Astrocyte of the cerebellum (primary cell): ENCODE measurements around the gene BLCAP.

Source experiments
- DNase-seq: peaks from one replicate; pipeline ENCODE4 v3.0.0-alpha.2; 2011; ENCODE audit warnings: low read depth
- H3K4me3 ChIP-seq: 2 replicates; pipeline ENCODE4 v1.5.1; 2011; ENCODE audit warnings: mild to moderate bottlenecking, low read depth, low read length, moderate library complexity
- CTCF ChIP-seq: IDR thresholded peaks from 2 replicates; pipeline ENCODE4 v1.5.1; 2012; ENCODE audit warnings: low read length, low read depth, moderate library complexity, mild to moderate bottlenecking; ENCODE audit errors: missing control alignments
- in situ Hi-C: cut with HindIII; loops from 2 replicates; pipeline ENCODE4 v1.10.0; 2017; ENCODE audit warnings: low sequenced_read_pairs

Gene BLCAP

DNA sequence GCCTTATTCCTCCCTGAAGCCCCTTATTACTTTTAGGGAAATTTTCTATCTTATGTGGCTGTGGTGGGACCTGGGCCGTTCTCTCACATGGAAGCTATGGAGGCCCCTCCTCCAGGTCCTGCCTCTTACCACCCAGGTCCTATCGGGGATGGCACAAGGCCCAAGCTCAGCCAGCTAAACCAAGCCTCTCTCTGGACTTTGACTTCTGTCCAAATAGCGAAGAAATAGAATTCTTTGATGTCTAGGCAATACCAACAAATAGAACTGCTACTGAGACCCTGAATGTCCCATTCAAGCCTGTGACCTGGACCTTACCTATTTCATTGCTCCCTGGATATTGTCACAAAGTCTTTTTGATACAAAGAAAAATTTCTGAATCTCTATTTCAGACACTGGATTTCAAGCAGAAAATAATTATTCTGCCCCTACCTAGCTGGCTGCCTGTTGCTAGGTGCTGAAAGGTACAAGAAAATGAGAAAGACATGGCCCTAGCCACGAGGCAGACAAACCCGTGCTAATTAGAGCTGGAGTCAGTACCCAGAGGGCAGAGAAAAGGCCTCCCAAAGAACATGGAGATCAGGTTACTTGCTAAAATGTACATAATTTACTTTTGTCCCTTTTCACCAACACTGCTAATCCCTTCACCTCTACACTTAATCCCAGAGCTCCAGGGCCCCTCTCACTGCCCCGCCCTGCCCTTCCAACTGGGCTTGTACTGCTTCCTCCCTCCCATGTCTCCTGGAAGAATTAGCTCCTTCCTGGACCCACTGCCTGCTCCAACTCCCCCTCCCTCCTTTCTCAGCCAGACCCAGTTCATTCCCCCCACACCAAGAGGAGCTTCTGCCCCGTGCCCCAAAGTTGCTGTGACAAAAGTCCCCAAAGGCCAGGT lies 22.2 kb downstream of the BLCAP start:
- in situ Hi-C loops, result no loop called here
- no peak overlapping the region for H3K4me3 ChIP-seq
- DNase-seq, result no peak
- TF ChIP-seq CTCF, result no peak

DNA sequence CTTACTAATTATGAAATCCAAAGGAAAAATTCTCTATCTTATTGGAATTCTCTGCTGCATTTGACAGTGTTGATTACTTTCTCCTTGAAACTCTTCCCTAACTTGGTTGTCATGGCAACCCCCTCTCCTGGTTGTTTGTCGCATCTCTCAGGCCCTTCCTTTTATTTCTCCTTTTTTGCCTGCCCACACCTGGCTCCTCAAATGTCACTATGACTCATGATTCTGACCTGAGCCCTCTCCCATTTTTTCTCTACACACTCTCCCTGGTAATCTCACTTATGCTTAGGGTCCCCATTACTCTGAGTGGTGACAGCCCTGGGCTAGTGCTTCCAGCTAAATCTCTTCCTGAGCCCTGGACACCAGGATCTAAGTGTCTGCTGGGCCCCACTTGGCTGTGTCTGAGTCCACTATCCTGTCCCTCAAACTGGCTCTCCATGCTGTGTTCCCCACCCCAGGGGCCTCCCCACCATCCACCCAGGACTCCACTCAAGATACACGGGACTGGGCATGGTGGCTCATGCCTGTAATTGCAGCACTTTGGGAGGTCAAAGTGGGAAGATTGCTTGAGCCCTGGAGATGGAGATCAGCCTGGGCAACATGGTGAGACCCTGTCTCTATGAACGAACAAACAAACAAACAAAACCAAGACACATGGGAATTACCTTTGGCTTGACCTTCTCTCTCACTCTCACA lies 23.1 kb downstream of the BLCAP start:
- in situ Hi-C loops, result no loop called here
- no peak for TF ChIP-seq CTCF

GRCh38 chr20:37503256-37503927 lies 24.3 kb downstream of the BLCAP start:
- in situ Hi-C loops, result no loop called here
- no peak for TF ChIP-seq CTCF
- no peak for DNase-seq
- H3K4me3 ChIP-seq, result no peak overlapping the region

More for the DNA sequence above, 23.1 kb downstream of the BLCAP start:
- no peak overlapping the region for H3K4me3 ChIP-seq
- no peak for DNase-seq

GRCh38 chr20:37502654-37503053 lies 25.0 kb downstream of the BLCAP start:
- DNase-seq, result no peak
- H3K4me3 ChIP-seq, result no peak overlapping the region
- no peak for TF ChIP-seq CTCF
- in situ Hi-C loops, result no loop called here

GRCh38 chr20:37501940-37502339 lies 25.7 kb downstream of the BLCAP start:
- H3K4me3 ChIP-seq, result no peak overlapping the region
- in situ Hi-C loops, result no loop called here
- no peak for DNase-seq
- no peak for TF ChIP-seq CTCF

DNA sequence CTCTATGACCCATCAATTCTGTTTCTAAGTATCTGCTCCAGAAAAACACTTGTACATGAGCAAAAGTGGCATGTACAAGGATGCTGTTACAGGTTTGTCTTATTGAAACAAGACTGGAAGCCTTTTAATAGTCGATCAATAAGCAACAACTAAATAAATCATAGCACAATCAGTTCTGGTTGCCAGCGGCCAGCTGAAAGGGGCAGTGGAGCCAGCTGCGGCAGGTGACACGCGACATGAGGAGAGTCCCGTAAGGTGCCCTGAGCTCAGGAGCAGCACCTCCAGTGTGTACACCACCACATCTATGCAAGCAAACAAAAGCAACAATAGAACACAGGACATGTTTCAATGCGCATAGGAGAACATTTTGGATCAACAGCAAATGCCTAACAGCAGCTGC lies 27.4 kb downstream of the BLCAP start:
- no peak overlapping the region for H3K4me3 ChIP-seq
- no peak for DNase-seq
- no peak for TF ChIP-seq CTCF
- in situ Hi-C loops, result no loop called here
